ENCODE data around the gene SMYD2. TPM values are rescaled to one million over a fixed set of nuclear protein-coding genes. Genes with fewer than 3 reads are reported as not detected.
A peak's percentile ranks its signal among the peaks of the same experiment; 100 is the strongest.

Gene SMYD2
- total RNA-seq, 1 experiment from 2014 or later, result 109 TPM

GRCh38 chr1:214341932-214342331 lies 61.0 kb downstream of the SMYD2 start:
- no peak for DNase-seq (ENCODE audit: low read depth)
- in situ Hi-C loops (cut with HindIII; ENCODE audit: low pct_unique_long_range_greater_than_20kb, low sequenced_read_pairs), result no loop called here

- no peak for DNase-seq (ENCODE audit: low read depth)
- in situ Hi-C loops (cut with HindIII; ENCODE audit: low pct_unique_long_range_greater_than_20kb, low sequenced_read_pairs), result no loop called here
These were observed 61.6 kb downstream of the SMYD2 start for GRCh38 chr1:214342525-214342924.

GRCh38 chr1:214344897-214345296 lies 63.9 kb downstream of the SMYD2 start:
- in situ Hi-C loops (cut with HindIII; ENCODE audit: low pct_unique_long_range_greater_than_20kb, low sequenced_read_pairs), result no loop called here
- DNase-seq (ENCODE audit: low read depth), result no peak

GRCh38 chr1:214349008-214349407 lies 68.0 kb downstream of the SMYD2 start:
- no peak for DNase-seq (ENCODE audit: low read depth)
- in situ Hi-C loops (cut with HindIII; ENCODE audit: low pct_unique_long_range_greater_than_20kb, low sequenced_read_pairs), result no loop called here

- DNase-seq (ENCODE audit: low read depth), result no peak
- in situ Hi-C loops (cut with HindIII; ENCODE audit: low pct_unique_long_range_greater_than_20kb, low sequenced_read_pairs), result no loop called here
These were observed 68.8 kb downstream of the SMYD2 start for GRCh38 chr1:214349781-214350180.

GRCh38 chr1:214351551-214352277 lies 70.8 kb downstream of the SMYD2 start:
- in situ Hi-C loops (cut with HindIII; ENCODE audit: low pct_unique_long_range_greater_than_20kb, low sequenced_read_pairs), result no loop called here
- no peak for DNase-seq (ENCODE audit: low read depth)

- in situ Hi-C loops (cut with HindIII; ENCODE audit: low pct_unique_long_range_greater_than_20kb, low sequenced_read_pairs), result no loop called here
- no peak for DNase-seq (ENCODE audit: low read depth)
These were observed 71.9 kb downstream of the SMYD2 start for GRCh38 chr1:214352838-214353237.

- in situ Hi-C loops (cut with HindIII; ENCODE audit: low pct_unique_long_range_greater_than_20kb, low sequenced_read_pairs), result no loop called here
These were observed 73.6 kb downstream of the SMYD2 start for GRCh38 chr1:214354440-214355148.

GRCh38 chr1:214360116-214360515 lies 79.2 kb downstream of the SMYD2 start:
- in situ Hi-C loops (cut with HindIII; ENCODE audit: low pct_unique_long_range_greater_than_20kb, low sequenced_read_pairs), result no loop called here
- DNase-seq (ENCODE audit: low read depth), result no peak

More at GRCh38 chr1:214354440-214355148, 73.6 kb downstream of the SMYD2 start:
- DNase-seq (ENCODE audit: low read depth), result peak; percentile 24

- in situ Hi-C loops (cut with HindIII; ENCODE audit: low pct_unique_long_range_greater_than_20kb, low sequenced_read_pairs), result no loop called here
- DNase-seq (ENCODE audit: low read depth), result no peak
These were observed 79.7 kb downstream of the SMYD2 start for GRCh38 chr1:214360525-214361164.

- in situ Hi-C loops (cut with HindIII; ENCODE audit: low pct_unique_long_range_greater_than_20kb, low sequenced_read_pairs), result no loop called here
- no peak for DNase-seq (ENCODE audit: low read depth)
These were observed 80.7 kb downstream of the SMYD2 start for GRCh38 chr1:214361636-214362035.

- no peak for DNase-seq (ENCODE audit: low read depth)
- in situ Hi-C loops (cut with HindIII; ENCODE audit: low pct_unique_long_range_greater_than_20kb, low sequenced_read_pairs), result no loop called here
These were observed 81.4 kb downstream of the SMYD2 start for GRCh38 chr1:214362188-214362882.

- DNase-seq (ENCODE audit: low read depth), result no peak
- in situ Hi-C loops (cut with HindIII; ENCODE audit: low pct_unique_long_range_greater_than_20kb, low sequenced_read_pairs), result no loop called here
These were observed 82.4 kb downstream of the SMYD2 start for GRCh38 chr1:214363386-214363785.

GRCh38 chr1:214364386-214364785 lies 83.4 kb downstream of the SMYD2 start:
- no peak for DNase-seq (ENCODE audit: low read depth)
- in situ Hi-C loops (cut with HindIII; ENCODE audit: low pct_unique_long_range_greater_than_20kb, low sequenced_read_pairs), result no loop called here

- in situ Hi-C loops (cut with HindIII; ENCODE audit: low pct_unique_long_range_greater_than_20kb, low sequenced_read_pairs), result no loop called here
- no peak for DNase-seq (ENCODE audit: low read depth)
These were observed 83.9 kb downstream of the SMYD2 start for GRCh38 chr1:214364786-214365295.

- DNase-seq (ENCODE audit: low read depth), result no peak
- in situ Hi-C loops (cut with HindIII; ENCODE audit: low pct_unique_long_range_greater_than_20kb, low sequenced_read_pairs), result no loop called here
These were observed 86.9 kb downstream of the SMYD2 start for GRCh38 chr1:214367841-214368240.

GRCh38 chr1:214369364-214369763 lies 88.4 kb downstream of the SMYD2 start:
- in situ Hi-C loops (cut with HindIII; ENCODE audit: low pct_unique_long_range_greater_than_20kb, low sequenced_read_pairs), result no loop called here
- no peak for DNase-seq (ENCODE audit: low read depth)

- in situ Hi-C loops (cut with HindIII; ENCODE audit: low pct_unique_long_range_greater_than_20kb, low sequenced_read_pairs), result no loop called here
- no peak for DNase-seq (ENCODE audit: low read depth)
These were observed 89.7 kb downstream of the SMYD2 start for GRCh38 chr1:214370615-214371014.

- in situ Hi-C loops (cut with HindIII; ENCODE audit: low pct_unique_long_range_greater_than_20kb, low sequenced_read_pairs), result no loop called here
- no peak for DNase-seq (ENCODE audit: low read depth)
These were observed 91.1 kb downstream of the SMYD2 start for GRCh38 chr1:214372092-214372491.
